ENCODE data around the gene ADAM12. TPM values are rescaled to one million over a fixed set of nuclear protein-coding genes. Genes with fewer than 3 reads are reported as not detected.

ADAM12 gene
- total RNA-seq, 1 donor from 2014 or later = 100 TPM

- Mint-ChIP-seq H3K36me3 (ENCODE audit: low read depth, unreplicated experiment) (no peaks in the 10 kb centered on the region), H3K27me3 (ENCODE audit: low read depth, unreplicated experiment) (no peaks in the 10 kb centered on the region), H3K27ac (ENCODE audit: unreplicated experiment) (peak overlapping the region; percentile 15), H3K9me3 (ENCODE audit: unreplicated experiment) (no peaks in the 10 kb centered on the region), H3K4me3 (ENCODE audit: unreplicated experiment) (no peak overlapping the region), H3K4me1 (ENCODE audit: low read depth, unreplicated experiment) (peaks cover 28% of the 10 kb centered on the region)
- Histone ChIP-seq H3K27ac (ENCODE audit: low read depth, low read length) (no peak overlapping the region), H3K27me3 (ENCODE audit: insufficient read depth, low read length) (no peaks in the 10 kb centered on the region), H3K9me3 (ENCODE audit: insufficient read depth, low read depth, low read length) (no peaks in the 10 kb centered on the region), H3K36me3 (ENCODE audit: insufficient read depth, low read length) (no peaks in the 10 kb centered on the region), H3K9ac (ENCODE audit: low read length) (no peak overlapping the region), H3K4me1 (ENCODE audit: insufficient read depth, low read length) (peaks cover 13% of the 10 kb centered on the region), H4K20me1 (ENCODE audit: insufficient read depth, low read length) (no peaks in the 10 kb centered on the region), H3K79me2 (ENCODE audit: insufficient read depth, low read length) (no peaks in the 10 kb centered on the region), H3K4me2 (ENCODE audit: low read length) (no peak overlapping the region), H3K4me3 (ENCODE audit: insufficient read depth, low read depth, low read length) (no peak overlapping the region), H2AFZ (ENCODE audit: low read depth, low read length) (no peak overlapping the region)
- DNase-seq (ENCODE audit: low read depth) (no peak), FAIRE-seq (no peak)
- TF ChIP-seq, protein P1, sequence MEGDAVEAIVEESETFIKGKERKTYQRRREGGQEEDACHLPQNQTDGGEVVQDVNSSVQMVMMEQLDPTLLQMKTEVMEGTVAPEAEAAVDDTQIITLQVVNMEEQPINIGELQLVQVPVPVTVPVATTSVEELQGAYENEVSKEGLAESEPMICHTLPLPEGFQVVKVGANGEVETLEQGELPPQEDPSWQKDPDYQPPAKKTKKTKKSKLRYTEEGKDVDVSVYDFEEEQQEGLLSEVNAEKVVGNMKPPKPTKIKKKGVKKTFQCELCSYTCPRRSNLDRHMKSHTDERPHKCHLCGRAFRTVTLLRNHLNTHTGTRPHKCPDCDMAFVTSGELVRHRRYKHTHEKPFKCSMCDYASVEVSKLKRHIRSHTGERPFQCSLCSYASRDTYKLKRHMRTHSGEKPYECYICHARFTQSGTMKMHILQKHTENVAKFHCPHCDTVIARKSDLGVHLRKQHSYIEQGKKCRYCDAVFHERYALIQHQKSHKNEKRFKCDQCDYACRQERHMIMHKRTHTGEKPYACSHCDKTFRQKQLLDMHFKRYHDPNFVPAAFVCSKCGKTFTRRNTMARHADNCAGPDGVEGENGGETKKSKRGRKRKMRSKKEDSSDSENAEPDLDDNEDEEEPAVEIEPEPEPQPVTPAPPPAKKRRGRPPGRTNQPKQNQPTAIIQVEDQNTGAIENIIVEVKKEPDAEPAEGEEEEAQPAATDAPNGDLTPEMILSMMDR (IDR thresholded peaks at IDR 0.05; ENCODE audit: insufficient read depth, low read depth, low read length) = no peak
- TF ChIP-seq EZH2 (IDR thresholded peaks at IDR 0.05; ENCODE audit: insufficient read depth, low read length) = no peak
Observed at GRCh38 chr10:126402721-126403695, 14.7 kb upstream of the ADAM12 start.

GRCh38 chr10:126400641-126401040 is 12.4 kb upstream of the ADAM12 start:
- Histone ChIP-seq H3K4me2 (ENCODE audit: low read length) (no peak overlapping the region), H3K36me3 (ENCODE audit: insufficient read depth, low read length) (no peaks in the 10 kb centered on the region), H3K4me3 (ENCODE audit: insufficient read depth, low read depth, low read length) (no peak overlapping the region), H3K27me3 (ENCODE audit: insufficient read depth, low read length) (no peaks in the 10 kb centered on the region), H4K20me1 (ENCODE audit: insufficient read depth, low read length) (no peaks in the 10 kb centered on the region), H3K4me1 (ENCODE audit: insufficient read depth, low read length) (peaks cover 25% of the 10 kb centered on the region), H3K79me2 (ENCODE audit: insufficient read depth, low read length) (no peaks in the 10 kb centered on the region), H3K27ac (ENCODE audit: low read depth, low read length) (no peak overlapping the region), H3K9me3 (ENCODE audit: insufficient read depth, low read depth, low read length) (no peaks in the 10 kb centered on the region), H2AFZ (ENCODE audit: low read depth, low read length) (no peak overlapping the region), H3K9ac (ENCODE audit: low read length) (no peak overlapping the region)
- Mint-ChIP-seq H3K4me1 (ENCODE audit: low read depth, unreplicated experiment) (peaks cover 35% of the 10 kb centered on the region), H3K27me3 (ENCODE audit: low read depth, unreplicated experiment) (no peaks in the 10 kb centered on the region), H3K36me3 (ENCODE audit: low read depth, unreplicated experiment) (no peaks in the 10 kb centered on the region), H3K27ac (ENCODE audit: unreplicated experiment) (no peak overlapping the region), H3K4me3 (ENCODE audit: unreplicated experiment) (no peak overlapping the region), H3K9me3 (ENCODE audit: unreplicated experiment) (peaks cover 4% of the 10 kb centered on the region)
- no peak for FAIRE-seq
- TF ChIP-seq, protein P1 (IDR thresholded peaks at IDR 0.05; ENCODE audit: insufficient read depth, low read depth, low read length) = no peak
- no peak for TF ChIP-seq EZH2 (IDR thresholded peaks at IDR 0.05; ENCODE audit: insufficient read depth, low read length)
- no peak for DNase-seq (ENCODE audit: low read depth)

- H3K27ac ChIP-seq (ENCODE audit: low read depth, low read length) = peak overlapping the region; percentile 95
- Mint-ChIP-seq H3K9me3 (ENCODE audit: unreplicated experiment) (peaks cover 11% of the 10 kb centered on the region), H3K27me3 (ENCODE audit: low read depth, unreplicated experiment) (no peaks in the 10 kb centered on the region), H3K4me3 (ENCODE audit: unreplicated experiment) (no peak overlapping the region), H3K36me3 (ENCODE audit: low read depth, unreplicated experiment) (peaks cover 4% of the 10 kb centered on the region), H3K27ac (ENCODE audit: unreplicated experiment) (peak overlapping the region; percentile 59), H3K4me1 (ENCODE audit: low read depth, unreplicated experiment) (peaks cover 32% of the 10 kb centered on the region)
- no peaks in the 10 kb centered on the region for H3K79me2 ChIP-seq (ENCODE audit: insufficient read depth, low read length)
- no peak overlapping the region for H3K4me2 ChIP-seq (ENCODE audit: low read length)
- no peak overlapping the region for H3K9ac ChIP-seq (ENCODE audit: low read length)
- no peak overlapping the region for H3K4me3 ChIP-seq (ENCODE audit: insufficient read depth, low read depth, low read length)
- no peaks in the 10 kb centered on the region for H3K27me3 ChIP-seq (ENCODE audit: insufficient read depth, low read length)
- TF ChIP-seq, protein P1 (IDR thresholded peaks at IDR 0.05; ENCODE audit: insufficient read depth, low read depth, low read length) = no peak
- TF ChIP-seq EZH2 (IDR thresholded peaks at IDR 0.05; ENCODE audit: insufficient read depth, low read length) = no peak
- DNase-seq (ENCODE audit: low read depth) = no peak
- H4K20me1 ChIP-seq (ENCODE audit: insufficient read depth, low read length) = no peaks in the 10 kb centered on the region
- peak; percentile 60 for FAIRE-seq
- H2AFZ ChIP-seq (ENCODE audit: low read depth, low read length) = no peak overlapping the region
- no peaks in the 10 kb centered on the region for H3K9me3 ChIP-seq (ENCODE audit: insufficient read depth, low read depth, low read length)
- H3K4me1 ChIP-seq (ENCODE audit: insufficient read depth, low read length) = peaks cover 25% of the 10 kb centered on the region
- no peaks in the 10 kb centered on the region for H3K36me3 ChIP-seq (ENCODE audit: insufficient read depth, low read length)
Observed at GRCh38 chr10:126398924-126399323, 10.6 kb upstream of the ADAM12 start.

Measured in astrocyte (in vitro differentiated cells and primary cell).